K562 (cell line): ENCODE measurements around the gene KCNQ2. TPM values are rescaled to one million over a fixed set of nuclear protein-coding genes. Genes with fewer than 3 reads are reported as not detected.

Source experiments
- ATAC-seq: fragments of 200-7000 bp; cut with Tn5 transposase; 3 replicates; pipeline ENCODE4 v1.9.1; 2020; ENCODE audit warnings: moderate library complexity
- BruUV-seq: library from RNA; stranded (reverse); fragments of 400-500 nt; replicated peaks from 2 replicates; lab custom pipeline; 2021; lab: Mats Ljungman, UMichigan
- CTCF ChIA-PET: fragments of 300-600 bp; formaldehyde crosslinking; extraction: SDS; loops from one replicate; lab custom pipeline; 2021; ENCODE audit warnings: low intra/inter-chr PET ratio; lab: Yijun Ruan, JAX
- POLR2A ChIA-PET: fragments of 300-600, 350-650 bp; sonication (Branson Sonifier 250); formaldehyde crosslinking; extraction: SDS; loops from one replicate; lab custom pipeline; 2021; ENCODE audit warnings: antibody characterized with exemption, inconsistent platforms; lab: Yijun Ruan, JAX
- DNase-seq, 4 experiments: peaks; one replicate each; pipeline versions ENCODE4 v3.0.0 to v3.0.0-alpha.2; 2011 to 2018; ENCODE audit warnings: low spot score in 3 of 4, mixed read lengths in 3 of 4; ENCODE audit errors: extremely low read depth in 1 of 4
- FAIRE-seq: peaks from 2 replicates; lab custom pipeline; 2011; peaks lifted over from hg19 to GRCh38; lab: Jason Lieb, UNC
- H2AFZ ChIP-seq: 2 replicates; pipeline ENCODE4 v1.6.0; 2011; ENCODE audit warnings: low read depth, low read length, control low read depth, inconsistent platforms
- H3K27ac ChIP-seq: fragments of 200-600 bp; 3 replicates; pipeline ENCODE4 v1.8.0; 2011; ENCODE audit warnings: low read depth, mild to moderate bottlenecking, control low read depth, inconsistent platforms, low read length, moderate library complexity, mixed read lengths; ENCODE audit errors: extremely low read depth
- H3K27me3 ChIP-seq, 2 experiments: fragments of 300-600 bp in 1 of 2; 2 replicates in 1 of 2; 3 replicates in 1 of 2; pipeline versions ENCODE4 v1.6.0 to v1.8.0; 2011; ENCODE audit warnings: inconsistent platforms in 2 of 2, low read length in 2 of 2, mild to moderate bottlenecking in 1 of 2, mixed read lengths in 1 of 2, moderate library complexity in 1 of 2; ENCODE audit not compliant: control insufficient read depth in 2 of 2, insufficient read depth in 2 of 2
- H3K36me3 ChIP-seq: fragments of 300-600 bp; 3 replicates; pipeline ENCODE4 v1.8.0; 2011; ENCODE audit warnings: mild to moderate bottlenecking, low read length, inconsistent platforms; ENCODE audit not compliant: control insufficient read depth, insufficient read depth
- H3K4me1 ChIP-seq, 2 experiments: fragments of 200-600 bp in 1 of 2; replicated peaks in 1 of 2; 2 replicates in 1 of 2; 3 replicates in 1 of 2; pipeline versions ENCODE4 v1.5.1 to v1.8.0; 2011; ENCODE audit warnings: inconsistent platforms in 2 of 2, low read length in 2 of 2, mild to moderate bottlenecking in 1 of 2, mixed read lengths in 1 of 2, moderate library complexity in 1 of 2; ENCODE audit not compliant: control insufficient read depth in 2 of 2, insufficient read depth in 2 of 2
- H3K4me2 ChIP-seq: 2 replicates; pipeline ENCODE4 v1.6.1; 2011; ENCODE audit warnings: low read length, control low read depth, inconsistent platforms, mixed read lengths; ENCODE audit not compliant: insufficient read depth
- H3K4me3 ChIP-seq: fragments of 200-600 bp; sonication (generic), shearing (Covaris generic); 2 replicates; pipeline ENCODE4 v1.5.1; 2016; ENCODE audit warnings: control low read depth, inconsistent platforms
- H3K79me2 ChIP-seq: fragments of 200-600 bp; 3 replicates; pipeline ENCODE4 v1.8.0; 2011; ENCODE audit warnings: low read length, inconsistent platforms; ENCODE audit not compliant: control insufficient read depth, insufficient read depth
- H3K9ac ChIP-seq, 2 experiments: 2 replicates each; pipeline versions ENCODE4 v1.6.0 to v1.6.1; 2011; ENCODE audit warnings: low read depth in 2 of 2, low read length in 2 of 2, control low read depth in 1 of 2, inconsistent platforms in 1 of 2, mild to moderate bottlenecking in 1 of 2, mixed read lengths in 1 of 2; ENCODE audit not compliant: insufficient read depth in 1 of 2
- H3K9me1 ChIP-seq: one replicate; pipeline ENCODE4 v1.6.0; 2011; ENCODE audit warnings: inconsistent platforms, mild to moderate bottlenecking, low read length, moderate library complexity; ENCODE audit not compliant: control insufficient read depth, insufficient read depth
- H3K9me3 ChIP-seq: replicated peaks from 2 replicates; pipeline ENCODE4 v1.5.1; 2011; ENCODE audit warnings: low read depth, low read length, inconsistent platforms; ENCODE audit not compliant: control insufficient read depth, insufficient read depth
- H4K20me1 ChIP-seq: replicated peaks from 2 replicates; pipeline ENCODE4 v1.6.1; 2011; ENCODE audit warnings: low read length, inconsistent platforms, mixed read lengths; ENCODE audit not compliant: control insufficient read depth, insufficient read depth
- NELFE ChIP-seq: IDR thresholded peaks from 2 replicates; pipeline ENCODE4 v1.6.1; 2011; ENCODE audit warnings: mild to moderate bottlenecking; ENCODE audit not compliant: insufficient read depth, insufficient read length
- POLR3G ChIP-seq: IDR thresholded peaks from 2 replicates; pipeline ENCODE4 v1.6.1; 2011; ENCODE audit not compliant: insufficient read length, insufficient replicate concordance; ENCODE audit errors: extremely low read depth
- TRIM28 ChIP-seq: fragments of 450-650 bp; IDR thresholded peaks from 2 replicates; pipeline ENCODE4 v1.6.1; 2017
- XRCC3 ChIP-seq: fragments of 450-650 bp; IDR thresholded peaks from 2 replicates; pipeline ENCODE4 v1.6.1; 2017; ENCODE audit warnings: mild to moderate bottlenecking, moderate library complexity
- ZBTB17 ChIP-seq: fragments of 450-650 bp; formaldehyde crosslinking; IDR thresholded peaks from 2 replicates; pipeline ENCODE4 v1.4.0; 2020; ENCODE audit warnings: mild to moderate bottlenecking
- WGBS: fragments of 100-300 bp; shearing (Covaris generic); methylation state at CpG from one replicate; pipeline ENCODE4 v1.1.6; 2016; ENCODE audit warnings: low coverage, mixed read lengths; ENCODE audit not compliant: insufficient coverage; ENCODE audit errors: missing lambda C conversion rate; 5-methylcytosine and 5-hydroxymethylcytosine counted together
- in situ Hi-C: fragments of 300-500 bp; cut with MboI; formaldehyde crosslinking; loops from 4 replicates; pipeline ENCODE4 v1.15.0; 2018; ENCODE audit warnings: inconsistent platforms, mixed read lengths
- intact Hi-C: fragments of 100-400 bp; cut with micrococcal nuclease; formaldehyde crosslinking; loops from 2 replicates; pipeline ENCODE4 v1.14.2; 2022
- polyA plus RNA-seq, 8 experiments: library from polyadenylated mRNA; depleted of rRNA in 4 of 8; stranded (reverse) in 5 of 8; unstranded in 3 of 8; fragments of >200 nt; fragmentation: Nextera tagmentation in 2 of 8; fragmentation: Illumina TruSeq in 1 of 8; extraction: Ambion mirVana in 2 of 8; extraction: Trizol in 1 of 8; gene quantifications; 2 replicates each; pipeline versions ENCODE4 v1.2.1 to v1.2.3, GENCODE V29; 2011 to 2014; ENCODE audit warnings: inconsistent platforms in 1 of 8, missing spikeins in 1 of 8
- total RNA-seq, 7 experiments: library from RNA; depleted of rRNA in 6 of 7; stranded (reverse); fragments of >200 nt in 6 of 7; fragmentation: Illumina TruSeq in 2 of 7; extraction: Trizol in 2 of 7; gene quantifications; 2 replicates each; pipeline versions ENCODE4 v1.2.1 to v1.2.3, GENCODE V29; 2011 to 2021; ENCODE audit warnings: low replicate concordance in 1 of 7
- TF ChIP-seq, protein P1 (sequence below), 2 experiments: fragments of 250-450 bp in 1 of 2; fragments of 450-650 bp in 1 of 2; sonication (Bioruptor Pico) in 1 of 2; IDR thresholded peaks; 2 replicates each; pipeline versions ENCODE4 v1.6.1 to v1.8.0; 2016 to 2021; ENCODE audit warnings: mild to moderate bottlenecking in 2 of 2, moderate library complexity in 2 of 2, missing compliant biosample characterization in 1 of 2, missing genetic modification characterization in 1 of 2

The KCNQ2 gene
- total and polyA plus RNA-seq, 9 of the 15 experiments (the other 6 are each of a cell fraction or from before 2014, with no cell fraction given), result 0.13 to 0.16 TPM; not detected in 7

- TF ChIP-seq, protein P1, sequence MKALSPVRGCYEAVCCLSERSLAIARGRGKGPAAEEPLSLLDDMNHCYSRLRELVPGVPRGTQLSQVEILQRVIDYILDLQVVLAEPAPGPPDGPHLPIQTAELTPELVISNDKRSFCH (CRISPR knock-in tag; IDR thresholded peaks at IDR 0.05), result no peak
- TF ChIP-seq, protein P1 (tag; IDR thresholded peaks at IDR 0.05), result no peak
- no peak for TF ChIP-seq ZBTB17 (CRISPR knock-in tag)
- no peak for TF ChIP-seq NELFE
Observed at GRCh38 chr20:63461104-63461763, 11.2 kb downstream of the KCNQ2 start (continued).

DNA sequence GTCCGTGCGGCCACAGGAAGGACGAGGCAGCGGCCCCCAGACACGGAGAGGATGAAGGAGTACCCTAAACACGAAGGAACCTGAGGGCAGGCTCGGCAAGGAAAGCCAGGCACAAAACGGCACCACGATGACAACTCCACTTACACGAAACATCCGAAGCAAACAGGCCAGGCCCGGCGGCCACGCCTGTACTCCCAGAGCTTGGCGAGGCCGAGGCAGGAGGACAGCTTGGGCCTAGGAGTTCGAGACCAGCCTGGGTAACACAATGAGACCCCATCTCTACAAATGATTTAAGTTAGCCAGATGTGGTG, 13.4 kb downstream of the KCNQ2 start:
- 4% methylated on average over 17 of the region's 17 CpGs for WGBS
- no peak for ATAC-seq
- H3K36me3 ChIP-seq, result no peaks in the 10 kb centered on the region
- no peaks in the 10 kb centered on the region for H3K9me3 ChIP-seq
- H3K79me2 ChIP-seq, result no peaks in the 10 kb centered on the region
- peaks cover 24 to 78% of the 10 kb centered on the region in 2 experiments; a peak in 4 of 5 replicates for H3K27me3 ChIP-seq
- FAIRE-seq, result no peak
- no peak overlapping the region for H3K4me3 ChIP-seq
- H3K4me2 ChIP-seq, result no peak overlapping the region
- CTCF ChIA-PET, result no interaction called here
- intact Hi-C loops, result no loop called here
- H3K4me1 ChIP-seq, result peaks cover 0 to 38% of the 10 kb centered on the region in 2 experiments; a peak in 2 of 5 replicates
- no peak overlapping the region for H3K27ac ChIP-seq
- no TSS peak for BruUV-seq
- no peak overlapping the region for H2AFZ ChIP-seq
- in situ Hi-C loops, result no loop called here
- TF ChIP-seq TRIM28 (no peak), XRCC3 (no peak), POLR3G (no peak)
- POLR2A ChIA-PET, result interaction anchor here (0.7 kb wide), 1 partner anchor 235 kb away, joined by 3 read pairs; no protein-coding TSS in a partner anchor
- DNase-seq, result no peak
- no peaks in the 10 kb centered on the region for H3K9me1 ChIP-seq
- H3K9ac ChIP-seq, result no peak overlapping the region
- peaks cover 18% of the 10 kb centered on the region for H4K20me1 ChIP-seq
